ENCODE measurements around the gene GATC.

GATC gene

GRCh38 chr12:120498870-120499515, 52.7 kb downstream of the GATC start:
- DNase-seq = no peak

GRCh38 chr12:120500581-120500980, 54.3 kb downstream of the GATC start:
- DNase-seq = peak; percentile 10

DNA sequence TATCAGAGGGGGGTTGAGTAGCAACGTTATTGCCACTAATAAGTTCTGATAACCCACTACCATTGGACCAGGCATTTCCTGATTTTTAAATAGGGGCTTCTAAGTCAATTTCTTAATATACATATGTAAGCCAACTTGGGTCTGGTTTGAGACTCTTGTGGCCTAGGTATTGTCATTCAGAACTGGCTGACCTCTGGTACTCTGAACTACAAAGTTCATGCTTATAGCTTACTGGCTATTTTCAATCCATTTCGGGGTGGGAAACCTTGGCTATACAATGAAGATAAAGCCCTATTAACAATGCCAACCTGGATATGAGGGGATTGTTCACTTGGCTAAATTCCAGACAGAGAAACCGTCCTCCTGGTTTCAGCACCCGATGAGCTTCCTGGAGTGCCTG, 58.3 kb downstream of the GATC start:
- DNase-seq = no peak

GRCh38 chr12:120508537-120508936, 62.3 kb downstream of the GATC start:
- no peak for DNase-seq

Data from MV-4-11 (cell line).